NT2/D1 (cell line): ENCODE results near the gene AGPAT2.

Experiments
- DNase-seq: peaks from one replicate; pipeline ENCODE4 v3.0.0-alpha.2; 2011; ENCODE audit warnings: low read depth, low spot score
- H3K27me3 ChIP-seq: 2 replicates; pipeline ENCODE4 v1.6.0; 2011; ENCODE audit warnings: mild to moderate bottlenecking; ENCODE audit not compliant: insufficient read length, insufficient read depth
- H3K36me3 ChIP-seq: 2 replicates; pipeline ENCODE4 v1.6.1; 2011; ENCODE audit warnings: mild to moderate bottlenecking, low read length, mixed read lengths; ENCODE audit not compliant: insufficient read depth, insufficient read length
- H3K4me1 ChIP-seq: 2 replicates; pipeline ENCODE4 v1.5.1; 2011; ENCODE audit not compliant: insufficient read depth, insufficient read length
- H3K4me3 ChIP-seq: 2 replicates; pipeline ENCODE4 v1.5.1; 2011; ENCODE audit warnings: low read depth; ENCODE audit not compliant: insufficient read length
- H3K9ac ChIP-seq: 2 replicates; pipeline ENCODE4 v1.6.0; 2011; ENCODE audit warnings: low read depth; ENCODE audit not compliant: insufficient read length
- H3K9me3 ChIP-seq: 2 replicates; pipeline ENCODE4 v1.5.1; 2011; ENCODE audit warnings: mild to moderate bottlenecking, low read length; ENCODE audit not compliant: insufficient read depth
- SUZ12 ChIP-seq: IDR thresholded peaks from 2 replicates; pipeline ENCODE4 v1.6.1; 2011; ENCODE audit not compliant: insufficient read length, insufficient read depth; ENCODE audit errors: extremely low read depth
- YY1 ChIP-seq: IDR thresholded peaks from 2 replicates; pipeline ENCODE4 v1.6.1; 2011; ENCODE audit not compliant: insufficient read length, insufficient read depth
- ZNF274 ChIP-seq: IDR thresholded peaks from 2 replicates; pipeline ENCODE4 v1.6.1; 2011; ENCODE audit warnings: mild to moderate bottlenecking, low read depth, low read length

The AGPAT2 gene

DNA sequence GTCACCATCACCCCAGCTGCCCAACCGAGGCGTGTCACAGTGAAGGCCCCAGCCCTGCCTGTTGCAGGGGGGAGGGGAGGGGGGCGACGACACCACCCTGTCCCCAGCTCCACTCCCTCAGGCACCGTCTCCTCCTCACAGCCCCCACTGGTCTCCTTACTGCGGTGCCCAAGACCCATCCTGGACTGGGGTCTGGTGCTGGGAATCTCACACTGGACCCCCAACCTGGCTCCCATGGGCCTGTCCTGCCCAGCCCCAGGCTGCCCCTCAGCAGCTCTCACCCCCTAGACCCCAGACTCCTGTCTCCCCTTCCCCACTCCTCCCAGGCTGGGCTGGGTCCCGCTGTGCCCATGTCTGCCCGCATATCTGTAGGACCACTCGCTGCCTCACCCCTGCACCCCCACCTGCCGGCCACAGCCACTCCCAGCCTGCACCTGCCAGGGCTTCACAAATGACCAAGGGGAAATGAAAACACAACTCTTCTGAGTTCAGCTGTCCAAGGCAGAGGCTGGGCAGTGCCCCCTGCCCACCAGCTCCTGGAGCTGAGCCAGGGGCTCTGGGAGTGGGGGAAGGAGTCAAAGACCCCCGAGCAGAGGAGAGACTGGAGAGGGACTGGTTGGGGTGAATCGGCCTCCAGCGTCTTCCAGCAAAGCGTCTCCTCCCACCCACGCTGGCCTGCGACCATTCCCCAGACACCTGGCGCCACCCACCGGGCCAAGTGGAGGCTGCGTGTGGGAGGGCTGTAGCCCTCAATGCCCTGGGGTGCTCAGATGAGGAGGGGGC, 57.2 kb downstream of the AGPAT2 start:
- no peaks in the 10 kb centered on the region for H3K9me3 ChIP-seq
- no peaks in the 10 kb centered on the region for H3K27me3 ChIP-seq
- H3K9ac ChIP-seq = peak overlapping the region; percentile 51
- H3K4me3 ChIP-seq = no peak overlapping the region
- peaks cover 16% of the 10 kb centered on the region for H3K4me1 ChIP-seq
- DNase-seq = peak; percentile 61
- H3K36me3 ChIP-seq = no peaks in the 10 kb centered on the region
- TF ChIP-seq SUZ12 (no peak), YY1 (no peak), ZNF274 (no peak)

DNA sequence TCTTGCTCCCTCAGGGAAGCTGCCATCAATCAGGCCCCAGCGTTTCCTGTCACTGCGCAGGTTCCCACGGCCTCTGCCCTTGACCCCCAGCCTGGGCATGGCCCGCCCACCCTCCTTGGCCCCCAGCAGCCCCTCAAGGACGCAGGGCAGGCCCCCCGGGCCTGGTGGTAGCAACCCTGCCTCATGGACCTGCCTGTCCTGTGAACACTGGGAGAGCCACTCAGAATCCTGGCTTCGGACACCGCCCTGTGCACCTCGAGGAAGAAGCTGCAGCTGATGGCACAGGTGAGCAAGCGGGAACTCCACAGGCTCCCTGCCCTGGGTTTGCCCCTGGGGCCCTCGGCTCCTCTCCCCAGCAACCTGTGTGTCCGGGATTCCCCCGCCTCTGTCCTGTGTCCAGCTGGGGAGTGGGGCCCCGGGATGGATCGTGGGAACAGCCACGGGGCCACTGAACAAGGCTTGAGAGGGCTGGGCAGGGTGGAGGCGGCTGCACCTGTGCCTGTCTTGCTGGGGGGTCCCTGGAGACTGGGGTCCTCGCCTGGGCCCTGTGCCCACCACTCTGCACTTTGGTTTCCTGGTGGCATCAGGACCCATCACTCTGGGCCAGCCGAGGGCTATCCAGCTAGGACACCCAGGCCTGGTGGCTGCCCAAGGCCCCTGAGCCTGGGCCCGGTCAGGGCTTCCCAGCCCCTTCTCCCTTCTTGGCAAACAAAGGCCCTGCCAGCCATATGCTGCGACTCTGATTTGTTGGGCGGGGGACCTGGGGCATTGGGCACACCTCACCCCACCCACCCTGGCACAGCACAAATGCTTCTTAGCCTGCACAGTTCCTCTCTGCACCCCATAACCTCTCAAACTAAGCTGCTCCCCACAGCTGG, 58.0 kb downstream of the AGPAT2 start:
- H3K36me3 ChIP-seq = no peaks in the 10 kb centered on the region
- no peak for DNase-seq
- no peak overlapping the region for H3K4me3 ChIP-seq
- H3K27me3 ChIP-seq = no peaks in the 10 kb centered on the region
- H3K9ac ChIP-seq = no peak overlapping the region
- peaks cover 16% of the 10 kb centered on the region for H3K4me1 ChIP-seq
- H3K9me3 ChIP-seq = no peaks in the 10 kb centered on the region
- TF ChIP-seq YY1 = no peak
- no peak for TF ChIP-seq SUZ12
- TF ChIP-seq ZNF274 = no peak

DNA sequence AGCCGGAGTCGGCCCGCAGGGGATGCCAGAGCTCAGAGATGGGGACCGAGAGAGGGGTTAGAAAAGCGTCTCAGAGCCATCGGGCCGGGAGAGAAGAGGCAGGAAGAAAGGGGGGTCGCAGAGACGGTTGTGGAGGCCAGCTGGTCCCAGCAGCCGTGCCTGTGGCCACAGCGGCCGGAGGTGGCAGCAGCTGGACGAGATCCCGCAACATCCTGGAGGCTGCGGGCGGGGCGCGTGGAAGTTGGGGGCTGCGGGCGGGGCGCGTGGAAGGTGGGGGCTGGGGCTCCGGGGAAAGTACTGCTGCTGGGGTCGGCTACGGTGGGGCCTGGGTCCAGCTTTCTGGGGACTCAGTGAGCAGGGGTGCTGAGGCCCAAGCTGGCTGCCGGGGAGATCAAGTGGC, 59.0 kb downstream of the AGPAT2 start:
- Histone ChIP-seq H3K9me3 (no peaks in the 10 kb centered on the region), H3K36me3 (no peaks in the 10 kb centered on the region), H3K27me3 (no peaks in the 10 kb centered on the region), H3K9ac (no peak overlapping the region), H3K4me3 (no peak overlapping the region), H3K4me1 (peaks cover 18% of the 10 kb centered on the region)
- no peak for TF ChIP-seq ZNF274
- TF ChIP-seq YY1 = no peak
- TF ChIP-seq SUZ12 = no peak
- DNase-seq = no peak

DNA sequence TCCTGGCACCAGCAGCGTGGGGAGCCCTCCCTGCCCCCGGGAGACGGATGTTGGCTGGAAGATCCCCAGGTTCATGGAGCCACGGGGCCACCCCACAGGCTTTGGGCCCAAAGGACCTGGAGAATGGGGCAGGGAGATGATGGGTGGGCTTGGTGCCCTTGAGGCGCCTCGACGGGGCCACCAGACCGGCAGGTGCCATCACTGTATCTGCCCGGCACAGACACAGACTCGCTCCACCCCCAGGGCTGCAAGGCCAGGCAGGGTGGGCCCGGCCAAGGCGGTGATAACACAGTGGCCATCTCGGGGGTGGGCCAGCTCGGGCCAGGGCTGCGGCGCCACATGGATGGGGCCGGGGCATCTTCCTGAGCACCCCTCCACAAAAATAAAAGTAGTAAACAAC, 59.6 kb downstream of the AGPAT2 start:
- Histone ChIP-seq H3K9ac (peak overlapping the region; percentile 13), H3K27me3 (no peaks in the 10 kb centered on the region), H3K4me3 (no peak overlapping the region), H3K4me1 (peaks cover 18% of the 10 kb centered on the region), H3K36me3 (no peaks in the 10 kb centered on the region), H3K9me3 (no peaks in the 10 kb centered on the region)
- DNase-seq = no peak
- TF ChIP-seq YY1 = no peak
- no peak for TF ChIP-seq SUZ12
- TF ChIP-seq ZNF274 = no peak

DNA sequence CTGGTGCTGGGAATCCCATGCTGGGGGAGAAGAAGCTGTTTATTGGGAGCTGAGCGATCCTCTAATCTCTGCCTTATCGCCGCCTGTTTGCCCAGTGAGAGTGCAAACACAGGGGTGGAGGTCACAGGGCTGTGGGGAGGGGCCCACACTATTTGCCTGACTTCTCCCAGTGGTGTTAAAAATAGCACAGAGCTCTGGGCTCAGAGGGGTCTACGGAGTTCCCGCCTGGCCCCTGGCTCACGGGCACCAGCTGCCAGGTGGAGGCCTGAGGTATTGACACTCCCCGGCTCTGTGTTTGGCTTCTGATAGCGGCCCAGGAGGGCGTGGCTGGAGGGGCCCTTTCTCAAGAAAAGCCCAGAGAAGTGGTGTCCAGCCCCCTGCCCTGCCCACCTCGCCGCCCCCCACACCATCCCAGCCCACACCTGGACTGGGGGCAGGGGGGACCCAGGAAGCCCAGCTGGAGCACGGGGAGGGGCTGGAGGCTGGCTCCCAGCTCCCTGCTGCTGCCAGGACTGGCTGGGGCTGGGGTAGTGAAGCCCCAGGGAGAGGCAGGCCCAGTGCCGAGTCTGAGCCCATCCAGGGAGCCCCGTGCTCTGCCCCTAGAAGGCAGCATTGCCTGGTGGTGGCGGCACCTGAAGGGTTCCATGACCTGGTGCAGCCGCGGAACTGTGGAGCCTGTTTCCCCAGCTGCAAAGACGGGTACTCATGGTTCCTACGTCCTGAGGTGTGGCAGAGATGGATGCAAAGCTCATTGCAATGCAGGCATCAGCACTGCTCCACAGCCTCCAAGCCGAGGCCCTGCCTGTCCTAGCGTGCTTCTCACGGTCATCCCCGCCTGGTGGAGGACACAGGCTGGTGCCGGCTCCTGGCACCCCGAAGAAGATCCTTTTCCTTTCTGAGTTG, 60.3 kb downstream of the AGPAT2 start:
- no peak overlapping the region for H3K9ac ChIP-seq
- TF ChIP-seq YY1 = no peak
- no peak for TF ChIP-seq SUZ12
- TF ChIP-seq ZNF274 = no peak
- peaks cover 18% of the 10 kb centered on the region for H3K4me1 ChIP-seq
- no peaks in the 10 kb centered on the region for H3K9me3 ChIP-seq
- no peak overlapping the region for H3K4me3 ChIP-seq
- no peaks in the 10 kb centered on the region for H3K36me3 ChIP-seq
- no peak for DNase-seq
- no peaks in the 10 kb centered on the region for H3K27me3 ChIP-seq

DNA sequence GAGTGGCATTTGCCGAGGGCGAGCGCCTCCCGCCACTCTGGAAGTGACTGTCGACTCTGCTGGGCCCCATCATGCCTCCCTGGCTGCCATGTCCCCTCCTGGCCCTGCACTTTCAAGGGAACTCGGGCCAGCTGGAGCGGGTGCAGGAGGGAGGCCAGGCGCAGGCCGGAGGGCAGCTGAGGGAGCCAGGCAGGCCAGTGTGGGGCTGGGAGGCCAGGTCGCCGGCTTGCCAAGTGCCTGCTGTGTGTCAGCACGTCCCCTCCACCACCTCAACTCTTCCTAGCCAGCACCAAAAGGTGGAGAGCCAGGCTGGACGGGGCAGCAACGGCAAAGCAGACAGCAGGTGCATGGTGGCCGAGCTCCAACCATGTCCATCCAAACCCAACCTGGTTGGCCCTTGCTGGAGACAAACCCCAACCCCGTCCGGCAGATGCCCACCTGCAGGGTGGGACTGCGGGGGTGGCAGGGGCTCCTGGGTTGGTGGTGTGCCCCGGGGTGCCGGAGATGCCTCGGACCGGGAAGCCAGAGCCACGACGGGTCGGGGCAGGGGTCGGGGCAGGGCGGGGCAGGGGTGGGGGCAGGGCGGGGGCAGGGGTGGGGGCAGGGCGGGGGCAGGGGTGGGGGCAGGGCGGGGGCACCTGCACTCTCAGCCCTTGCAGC, 61.1 kb downstream of the AGPAT2 start:
- no peaks in the 10 kb centered on the region for H3K27me3 ChIP-seq
- no peak overlapping the region for H3K4me3 ChIP-seq
- no peak for DNase-seq
- no peaks in the 10 kb centered on the region for H3K9me3 ChIP-seq
- TF ChIP-seq ZNF274 (no peak), YY1 (no peak), SUZ12 (no peak)
- no peak overlapping the region for H3K9ac ChIP-seq
- peaks cover 23% of the 10 kb centered on the region for H3K4me1 ChIP-seq
- no peaks in the 10 kb centered on the region for H3K36me3 ChIP-seq
